Smooth muscle cell of the brain vasculature (primary cell): ENCODE measurements around the gene TEX264.
"Not testable (repeated sequence)": the region's sequence is repeated elsewhere in the genome, so short reads cannot be mapped to it uniquely, and the experiment has no call there.

Experiments
- DNase-seq: peaks from one replicate; pipeline ENCODE4 v3.0.0-alpha.2; 2012; ENCODE audit warnings: low read depth, low spot score

Gene TEX264

DNA sequence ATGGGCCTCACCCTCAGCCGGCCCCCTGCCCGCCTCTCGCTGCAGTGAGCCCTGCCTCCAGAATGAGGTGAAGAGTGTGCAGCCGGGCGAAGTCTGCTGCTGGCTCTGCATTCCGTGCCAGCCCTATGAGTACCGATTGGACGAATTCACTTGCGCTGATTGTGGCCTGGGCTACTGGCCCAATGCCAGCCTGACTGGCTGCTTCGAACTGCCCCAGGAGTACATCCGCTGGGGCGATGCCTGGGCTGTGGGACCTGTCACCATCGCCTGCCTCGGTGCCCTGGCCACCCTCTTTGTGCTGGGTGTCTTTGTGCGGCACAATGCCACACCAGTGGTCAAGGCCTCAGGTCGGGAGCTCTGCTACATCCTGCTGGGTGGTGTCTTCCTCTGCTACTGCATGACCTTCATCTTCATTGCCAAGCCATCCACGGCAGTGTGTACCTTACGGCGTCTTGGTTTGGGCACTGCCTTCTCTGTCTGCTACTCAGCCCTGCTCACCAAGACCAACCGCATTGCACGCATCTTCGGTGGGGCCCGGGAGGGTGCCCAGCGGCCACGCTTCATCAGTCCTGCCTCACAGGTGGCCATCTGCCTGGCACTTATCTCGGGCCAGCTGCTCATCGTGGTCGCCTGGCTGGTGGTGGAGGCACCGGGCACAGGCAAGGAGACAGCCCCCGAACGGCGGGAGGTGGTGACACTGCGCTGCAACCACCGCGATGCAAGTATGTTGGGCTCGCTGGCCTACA is 44.4 kb downstream of the TEX264 start:
- no peak for DNase-seq

DNA sequence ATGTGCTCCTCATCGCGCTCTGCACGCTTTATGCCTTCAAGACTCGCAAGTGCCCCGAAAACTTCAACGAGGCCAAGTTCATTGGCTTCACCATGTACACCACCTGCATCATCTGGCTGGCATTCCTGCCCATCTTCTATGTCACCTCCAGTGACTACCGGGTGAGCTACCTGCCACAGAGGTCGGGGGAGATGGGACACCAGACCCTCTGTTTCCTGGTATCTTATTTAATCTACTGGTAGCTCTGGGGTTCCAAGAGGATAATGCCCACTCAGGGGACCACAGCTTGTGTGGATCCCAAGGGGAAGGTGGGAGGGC is 44.9 kb downstream of the TEX264 start:
- no peak for DNase-seq

DNA sequence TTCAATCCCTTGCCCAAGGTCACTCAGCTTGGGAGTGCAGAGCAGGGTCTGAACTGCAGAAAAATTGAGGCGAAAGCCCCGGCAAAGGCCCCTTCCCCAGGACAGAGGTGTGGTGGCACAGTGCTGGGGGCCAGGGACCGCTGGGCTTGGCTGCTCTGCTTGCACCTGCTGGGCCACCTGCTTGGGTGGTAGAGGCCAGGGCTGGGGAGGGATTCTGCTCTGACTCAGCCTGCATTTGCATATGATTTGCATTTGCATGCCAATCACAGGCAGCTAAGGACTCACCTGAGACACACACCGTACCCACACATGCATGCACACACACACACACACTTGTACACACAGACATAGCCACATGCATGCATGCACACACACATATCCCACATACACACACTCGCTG is 45.8 kb downstream of the TEX264 start:
- DNase-seq, result no peak

DNA sequence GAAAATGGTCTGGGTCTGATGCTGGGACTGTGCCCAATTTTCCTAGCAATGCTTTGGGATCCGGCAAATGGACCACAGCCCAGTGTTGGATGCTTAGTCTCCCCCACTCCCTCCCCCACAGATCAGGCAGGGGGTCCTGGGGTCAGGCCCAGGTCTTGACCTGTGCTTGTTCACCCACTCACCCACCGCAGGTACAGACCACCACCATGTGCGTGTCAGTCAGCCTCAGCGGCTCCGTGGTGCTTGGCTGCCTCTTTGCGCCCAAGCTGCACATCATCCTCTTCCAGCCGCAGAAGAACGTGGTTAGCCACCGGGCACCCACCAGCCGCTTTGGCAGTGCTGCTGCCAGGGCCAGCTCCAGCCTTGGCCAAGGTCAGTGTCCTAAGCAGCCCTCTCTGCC is 46.4 kb downstream of the TEX264 start:
- no peak for DNase-seq

DNA sequence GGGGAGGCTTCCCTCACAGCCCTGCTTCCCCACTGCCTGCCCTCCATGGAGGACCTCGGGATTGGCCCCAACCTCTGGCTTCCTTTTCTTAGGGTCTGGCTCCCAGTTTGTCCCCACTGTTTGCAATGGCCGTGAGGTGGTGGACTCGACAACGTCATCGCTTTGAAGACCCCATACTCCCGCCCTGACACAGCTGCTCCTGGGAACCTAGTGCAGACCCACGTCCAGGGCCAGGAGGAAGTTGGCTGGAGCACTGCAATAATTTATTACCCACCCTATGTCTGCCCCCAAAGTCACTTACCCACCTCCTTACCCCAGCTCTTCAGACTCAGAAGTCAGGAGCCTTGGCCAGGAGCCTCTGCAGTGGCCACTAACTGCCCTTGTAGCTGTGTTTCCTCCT is 46.9 kb downstream of the TEX264 start:
- DNase-seq, result no peak

DNA sequence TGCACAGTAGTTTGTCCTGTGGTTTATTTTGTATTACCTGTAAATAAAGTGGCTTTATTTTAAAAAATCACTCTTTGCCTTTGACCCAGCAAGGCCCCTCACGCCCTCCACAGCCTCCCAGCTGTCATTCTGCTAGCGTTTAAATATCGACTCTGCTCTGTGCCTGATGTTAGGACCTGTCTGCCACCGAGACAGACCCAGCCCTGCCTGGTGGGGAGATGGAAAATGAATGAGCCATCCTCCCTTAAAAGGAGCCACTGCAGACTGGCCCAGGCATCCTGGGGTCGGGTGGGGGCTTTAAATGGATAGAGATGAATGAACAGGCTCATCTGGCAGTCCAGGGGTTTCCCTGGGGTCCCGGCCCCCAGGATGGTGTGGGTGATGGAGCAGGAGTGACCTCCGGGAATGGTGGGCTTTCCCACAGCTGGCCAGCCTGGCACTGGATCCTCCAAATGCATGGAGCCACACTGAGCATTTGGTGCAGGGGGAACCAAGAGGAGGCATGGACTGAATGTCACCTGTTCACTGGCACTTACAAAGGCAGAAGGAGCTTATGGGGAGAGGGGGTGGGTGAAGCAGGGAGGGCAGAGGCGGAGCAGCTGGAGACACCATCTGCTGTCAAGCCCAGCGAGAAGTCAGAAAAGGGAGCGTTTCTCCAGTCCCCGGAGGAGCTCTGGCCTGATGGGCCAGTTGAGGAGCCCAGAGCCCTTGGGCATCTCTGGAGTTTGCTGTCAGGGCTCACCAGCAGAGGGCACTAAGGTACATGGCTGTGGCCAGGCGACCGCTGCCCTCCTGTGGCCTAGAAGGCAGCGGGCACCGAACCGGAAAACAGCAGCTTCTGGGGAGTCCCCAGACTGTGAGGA is 47.7 kb downstream of the TEX264 start:
- DNase-seq, result no peak

DNA sequence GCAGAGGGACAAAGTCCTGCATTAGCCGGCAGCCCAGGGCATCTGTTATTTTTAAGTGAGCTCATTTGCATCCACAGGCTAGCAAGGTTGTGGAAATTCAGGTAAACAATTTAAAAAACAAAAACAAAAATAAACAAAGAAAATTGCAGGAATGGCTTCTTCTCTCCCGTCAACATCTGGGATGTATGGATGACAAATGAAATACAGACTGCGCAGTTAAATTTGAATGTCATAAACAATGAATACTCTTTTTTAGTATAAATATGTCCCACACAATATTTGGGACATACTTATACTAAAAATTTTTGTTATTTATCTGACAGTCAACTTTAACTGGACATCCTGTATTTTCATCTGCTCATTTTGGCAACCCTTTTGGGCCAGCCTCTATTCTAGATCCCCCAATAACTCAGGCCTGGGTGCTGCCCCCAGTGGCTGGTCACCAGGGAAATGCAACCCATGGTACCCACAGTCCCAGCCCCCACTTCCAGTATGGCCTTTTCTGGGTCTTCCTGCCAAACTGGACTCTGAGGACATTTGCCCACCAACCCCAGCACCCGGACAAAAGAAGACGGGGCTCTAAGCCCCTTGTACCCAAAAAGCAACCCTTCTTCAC is 48.5 kb downstream of the TEX264 start:
- no peak for DNase-seq

DNA sequence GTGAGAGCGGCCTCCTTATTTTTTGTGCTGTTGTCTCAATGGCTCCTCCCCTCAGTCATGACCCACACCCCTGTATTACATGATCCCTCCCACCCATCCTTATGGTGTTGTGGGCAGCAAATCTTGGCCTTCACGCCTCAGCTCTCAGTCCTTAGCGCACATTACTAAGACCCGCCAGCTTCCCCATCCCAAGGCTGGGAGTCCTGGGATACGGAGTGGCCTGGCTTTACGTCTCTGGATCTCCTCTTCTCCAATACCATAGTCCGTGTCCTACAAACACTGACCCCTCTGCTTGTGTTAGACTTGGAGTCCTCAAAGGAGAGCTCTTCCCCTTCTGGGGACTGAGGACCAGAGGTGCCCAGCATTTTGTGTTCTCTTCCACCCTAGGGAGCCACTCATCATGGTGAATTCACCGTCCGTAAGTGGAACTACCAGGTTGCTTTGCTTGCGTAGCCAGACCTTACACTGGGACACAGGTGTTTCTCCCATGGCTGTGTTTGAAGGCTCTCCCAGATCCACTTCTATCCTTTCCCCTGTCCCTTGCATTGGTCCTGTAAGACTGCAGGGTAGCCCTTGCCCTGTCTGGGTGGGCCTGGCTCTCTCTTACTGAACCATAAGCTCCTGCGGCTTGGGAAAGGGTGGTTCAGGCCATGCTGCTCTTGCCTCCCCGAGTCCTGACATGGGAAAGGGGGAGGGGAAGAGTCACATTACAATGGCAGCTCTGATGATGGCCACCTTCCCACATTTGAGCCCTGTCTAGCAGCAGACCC is 49.4 kb downstream of the TEX264 start:
- no peak for DNase-seq

DNA sequence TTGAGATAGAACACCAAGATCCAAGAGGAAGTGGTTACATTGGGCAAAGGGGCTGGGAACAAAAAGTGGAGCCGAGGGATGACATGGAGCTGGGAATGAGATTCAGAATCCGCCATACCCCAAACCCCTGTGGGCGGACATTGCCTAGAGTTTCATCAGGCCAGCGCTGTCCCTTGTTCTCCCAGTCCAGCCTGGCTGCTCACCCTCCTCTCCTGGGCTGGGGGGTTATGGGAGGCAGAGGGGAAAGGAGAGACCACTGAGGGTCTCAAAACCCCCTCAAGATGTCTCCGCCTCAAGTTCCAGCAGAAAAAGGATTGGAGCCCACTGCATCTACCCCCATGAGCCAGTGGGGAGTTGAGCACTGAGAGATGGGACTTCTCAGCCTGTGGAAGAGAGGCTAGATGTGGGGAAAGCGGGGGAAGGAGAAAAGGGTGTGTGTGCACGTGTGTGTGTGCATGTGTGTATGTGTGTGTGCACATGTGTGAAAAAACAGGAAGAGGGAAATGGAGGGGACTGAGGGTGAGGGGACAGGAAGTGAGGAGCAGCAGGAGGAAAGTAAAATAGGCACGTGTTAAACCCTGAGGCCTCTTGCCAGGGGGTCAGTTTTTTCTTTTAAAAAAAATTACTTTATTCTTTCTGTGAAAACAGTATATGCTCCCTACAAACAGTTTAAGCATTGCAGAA is 50.2 kb downstream of the TEX264 start:
- DNase-seq, result no peak

DNA sequence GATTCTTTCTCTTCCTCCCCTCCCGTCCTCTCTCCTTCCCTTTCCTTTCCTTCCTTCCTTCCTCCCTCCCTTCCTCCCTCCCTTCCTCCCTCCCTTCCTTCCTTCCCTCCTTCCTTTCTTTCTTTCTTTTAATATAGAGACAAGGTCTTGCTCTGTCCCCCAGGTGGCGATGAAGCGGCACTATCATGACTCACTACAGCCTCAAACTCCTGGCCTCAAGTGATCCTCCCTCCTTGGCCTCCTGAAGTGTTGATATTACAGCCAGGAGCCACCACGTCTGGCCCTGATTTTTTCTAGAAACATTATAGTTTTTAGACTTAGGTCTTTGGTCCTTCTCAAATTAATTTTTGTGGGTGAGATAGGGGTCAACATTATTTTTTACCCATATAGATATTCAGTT is 51.3 kb downstream of the TEX264 start:
- no peak for DNase-seq

DNA sequence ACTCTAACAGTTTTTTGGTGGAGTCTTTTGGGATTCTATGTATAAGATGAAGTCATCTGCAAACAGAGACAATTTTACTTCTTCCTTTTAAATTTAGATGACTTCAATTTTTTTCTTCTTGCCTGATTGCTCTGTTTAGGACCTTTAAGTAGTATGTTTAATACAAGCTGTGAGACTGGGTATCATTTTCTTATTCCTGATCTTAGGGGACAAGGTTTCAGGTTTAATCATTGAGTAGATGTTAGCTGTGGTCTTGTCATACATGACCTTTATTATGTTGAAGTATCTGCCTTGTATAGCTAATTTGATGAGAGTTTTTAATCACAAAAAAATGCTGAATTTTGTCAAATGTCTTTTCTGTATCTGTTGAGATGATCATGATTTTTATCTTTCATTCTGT is 56.4 kb downstream of the TEX264 start:
- no peak for DNase-seq

DNA sequence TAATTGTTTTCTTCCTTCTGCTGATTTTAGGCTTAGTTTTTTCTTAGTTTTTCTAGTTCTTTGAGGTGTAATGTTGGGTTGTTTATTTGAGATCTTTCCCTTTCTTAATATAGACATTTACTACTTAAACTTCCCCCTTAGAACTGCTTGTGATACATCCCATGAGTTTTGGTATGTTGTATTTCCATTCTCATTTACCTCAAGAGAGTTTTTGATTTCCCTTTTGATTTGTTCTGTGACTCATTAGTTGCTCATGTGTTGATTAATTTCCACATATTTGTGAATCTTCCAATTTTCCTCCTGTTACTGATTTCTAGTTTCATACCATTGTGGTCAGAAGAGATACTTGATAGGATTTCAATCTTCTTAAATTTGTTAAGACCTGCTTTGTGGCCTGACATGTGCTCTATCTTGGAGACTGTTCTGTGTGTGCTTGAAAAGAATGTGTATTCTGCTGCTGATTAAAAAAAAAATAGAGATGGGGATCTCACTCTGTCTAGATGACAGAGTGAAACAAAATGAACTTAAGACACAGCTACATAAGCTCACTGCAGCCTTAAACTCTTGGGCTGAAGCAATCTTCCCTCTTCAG is 58.1 kb downstream of the TEX264 start:
- DNase-seq, result no peak

DNA sequence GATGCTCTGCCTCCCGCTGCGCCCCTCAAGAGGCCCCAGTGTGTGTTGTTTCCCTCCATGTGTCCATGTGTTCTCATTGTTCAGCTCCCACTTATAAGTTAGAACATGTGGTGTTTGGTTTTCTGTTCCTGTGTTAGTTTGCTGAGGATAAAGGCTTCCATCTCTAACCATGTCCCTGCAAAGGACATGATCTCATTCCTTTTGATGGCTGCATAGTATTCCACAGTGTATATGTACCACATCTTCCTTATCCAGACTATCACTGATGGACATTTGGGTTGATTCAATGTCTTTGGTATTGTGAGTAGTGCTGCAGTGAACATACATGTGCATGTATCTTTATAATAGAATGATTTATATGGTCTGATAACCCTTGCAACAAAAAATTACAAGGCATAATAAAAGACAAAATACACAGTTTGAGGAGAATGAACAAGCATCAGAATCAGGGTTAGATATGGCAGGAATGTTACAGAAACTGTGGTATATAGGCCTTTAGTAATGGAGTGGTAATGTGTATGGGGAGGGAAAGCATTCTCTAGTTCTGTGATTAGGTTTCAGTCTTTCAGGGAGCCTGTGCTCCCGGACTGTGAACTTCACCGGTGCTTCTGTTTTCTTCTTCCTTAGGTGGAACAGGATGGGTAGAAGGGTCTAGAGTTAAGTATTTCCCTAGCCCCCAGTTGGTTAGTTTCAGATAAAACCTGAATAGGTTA is 63.0 kb downstream of the TEX264 start:
- DNase-seq, result no peak

DNA sequence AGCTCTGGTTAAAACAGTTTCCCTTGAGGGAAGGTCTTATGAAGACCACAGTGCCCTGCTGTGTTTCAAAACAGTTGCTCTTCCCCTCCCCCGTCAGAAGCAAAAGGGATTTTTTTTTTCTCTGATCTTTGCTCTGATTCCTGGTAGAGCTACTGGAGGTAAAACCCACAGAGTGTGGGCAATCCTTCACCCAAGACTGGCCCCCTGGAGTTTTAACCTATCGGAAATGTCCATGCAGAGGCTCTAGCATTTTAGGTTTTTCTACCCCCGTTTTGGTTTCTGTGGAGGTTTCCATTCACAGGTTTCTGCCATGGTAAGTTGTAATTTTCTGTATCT is 63.5 kb downstream of the TEX264 start:
- no peak for DNase-seq

DNA sequence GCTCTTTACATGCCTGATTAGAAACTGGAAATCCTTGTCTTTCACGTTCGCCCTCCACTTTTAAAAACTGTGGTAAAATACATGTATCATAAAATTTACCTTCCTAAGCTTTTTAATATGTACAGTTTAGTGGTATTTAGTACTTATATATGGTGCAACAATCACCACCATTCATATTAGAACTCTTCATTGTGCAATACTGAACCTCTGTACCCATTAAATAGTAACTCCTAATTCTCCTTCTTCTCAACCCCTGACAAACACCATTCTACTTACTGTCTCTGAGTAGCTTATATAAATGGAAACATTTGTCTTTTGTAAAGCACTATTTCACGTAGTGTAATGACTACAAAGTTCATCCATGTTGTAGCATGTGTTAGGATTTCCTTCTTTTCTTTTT is 64.0 kb downstream of the TEX264 start:
- DNase-seq, result no peak

DNA sequence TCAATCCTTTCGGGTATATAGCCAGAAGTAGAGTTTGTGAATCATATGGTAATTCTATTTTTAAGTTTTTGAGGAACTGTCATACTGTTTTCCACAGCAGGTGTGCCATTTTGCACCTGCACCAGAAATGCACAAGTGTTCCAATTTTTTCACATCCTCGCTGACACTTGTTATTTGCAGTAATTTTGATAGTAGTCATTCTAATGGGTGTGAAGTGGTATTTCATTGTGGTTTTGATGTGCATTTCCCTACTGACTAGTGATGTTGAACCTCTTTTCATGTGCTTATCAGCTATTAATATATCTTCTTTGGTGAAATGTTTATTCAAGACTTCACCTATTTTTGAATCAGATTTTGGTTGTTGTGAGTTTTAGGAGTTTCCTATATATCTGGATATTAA is 64.9 kb downstream of the TEX264 start:
- DNase-seq, result no peak

DNA sequence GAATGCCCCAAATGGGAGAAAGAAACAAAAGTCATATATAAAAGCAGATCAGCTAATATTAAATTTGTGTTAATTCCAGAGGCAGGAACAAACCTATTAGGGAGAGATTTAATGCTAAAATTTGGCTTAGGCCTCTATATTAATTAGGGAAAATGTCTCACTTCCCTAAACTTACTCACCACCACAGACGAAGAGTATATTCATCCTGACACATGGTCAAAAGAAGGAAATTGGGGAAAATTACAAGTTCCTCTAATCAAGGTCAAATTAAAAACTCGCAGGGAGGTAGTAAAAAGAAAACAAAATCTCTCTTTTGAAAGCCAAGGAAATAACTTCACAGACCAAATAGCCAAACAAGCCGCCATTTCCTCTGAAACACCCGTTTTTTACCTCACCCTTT is 68.1 kb downstream of the TEX264 start:
- no peak for DNase-seq

DNA sequence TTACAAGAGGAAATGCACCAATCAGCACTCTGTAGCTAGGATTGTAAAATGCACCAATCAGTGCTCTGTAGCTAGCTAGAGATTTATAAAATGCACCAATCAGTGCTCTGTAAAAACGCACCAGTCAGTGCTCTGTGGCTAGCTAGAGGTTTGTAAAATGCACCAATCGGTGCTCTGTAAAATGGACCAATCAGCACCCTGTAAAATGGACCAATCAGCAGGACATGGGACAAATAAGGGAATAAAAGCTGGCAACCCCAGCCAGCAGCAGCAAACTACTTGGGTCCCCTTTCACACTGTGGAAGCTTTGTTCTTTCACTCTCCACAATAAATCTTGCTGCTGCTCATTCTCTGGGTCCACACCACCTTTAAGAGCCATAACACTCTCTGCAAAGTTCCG is 71.3 kb downstream of the TEX264 start:
- not testable (repeated sequence) for DNase-seq

DNA sequence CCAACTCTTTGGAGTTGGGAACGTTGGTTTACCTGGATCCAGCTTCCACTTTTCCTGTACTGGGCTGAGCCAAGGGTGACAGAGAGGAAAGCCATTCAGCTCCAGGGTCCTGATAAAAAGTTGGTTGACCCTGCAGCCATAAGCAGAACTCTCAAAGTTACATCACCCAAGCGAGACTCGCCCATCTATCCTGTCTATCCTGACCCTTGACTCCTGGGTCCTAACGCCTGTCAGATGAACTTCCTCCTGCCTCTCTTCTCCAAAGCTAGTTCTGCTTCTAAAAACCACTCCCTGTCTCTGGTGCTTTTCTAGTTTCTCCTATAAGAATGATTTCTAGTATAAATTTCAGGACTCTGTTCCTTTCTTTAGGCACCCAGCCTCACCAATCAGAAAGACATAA is 71.9 kb downstream of the TEX264 start:
- DNase-seq, result not testable (repeated sequence)

DNA sequence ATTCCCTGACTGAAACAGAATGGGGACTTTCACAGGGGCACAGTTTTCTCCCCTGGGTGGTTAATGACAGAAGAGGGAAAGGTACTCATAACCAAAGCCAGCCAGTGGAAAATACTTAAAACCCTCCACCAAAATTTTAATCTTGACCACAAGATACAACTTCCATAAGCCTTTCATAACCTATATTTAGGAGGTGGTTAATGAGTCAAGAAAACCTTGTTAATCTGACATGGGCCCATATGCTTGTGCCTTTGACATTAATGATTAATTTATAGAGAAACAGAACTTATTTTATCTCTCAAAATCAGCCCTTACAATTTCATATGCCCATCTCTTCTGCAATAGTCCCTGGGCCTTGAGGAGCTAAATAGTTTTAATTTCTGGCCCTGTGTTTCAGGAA is 76.8 kb downstream of the TEX264 start:
- DNase-seq, result no peak

DNA sequence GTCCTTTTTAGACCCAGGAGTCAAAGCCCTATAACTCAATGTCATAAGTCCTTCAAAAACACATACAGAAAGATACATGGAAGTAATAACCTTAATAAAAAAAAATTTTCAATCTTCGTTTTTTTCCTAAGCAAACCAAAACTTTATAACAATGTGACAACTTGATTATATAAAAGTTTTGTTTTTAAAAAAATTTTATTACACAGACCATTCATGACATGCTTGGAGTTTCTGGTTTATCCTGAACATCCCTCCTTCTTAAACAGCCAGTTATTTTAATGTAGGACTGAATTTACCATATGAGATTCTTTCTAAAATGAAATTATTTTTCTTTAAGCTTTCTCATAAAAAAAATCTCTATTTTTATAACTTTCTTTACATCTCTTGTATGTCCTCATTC is 77.3 kb downstream of the TEX264 start:
- no peak for DNase-seq
